GM12872 (cell line): ENCODE results near the gene GCDH.

ENCODE experiments used
- TF ChIP-seq, protein P1 (sequence below): IDR thresholded peaks from 3 replicates; pipeline ENCODE4 v1.5.1; 2011; ENCODE audit warnings: low read depth, mild to moderate bottlenecking, low read length, moderate library complexity; ENCODE audit not compliant: insufficient read depth

GCDH gene

DNA sequence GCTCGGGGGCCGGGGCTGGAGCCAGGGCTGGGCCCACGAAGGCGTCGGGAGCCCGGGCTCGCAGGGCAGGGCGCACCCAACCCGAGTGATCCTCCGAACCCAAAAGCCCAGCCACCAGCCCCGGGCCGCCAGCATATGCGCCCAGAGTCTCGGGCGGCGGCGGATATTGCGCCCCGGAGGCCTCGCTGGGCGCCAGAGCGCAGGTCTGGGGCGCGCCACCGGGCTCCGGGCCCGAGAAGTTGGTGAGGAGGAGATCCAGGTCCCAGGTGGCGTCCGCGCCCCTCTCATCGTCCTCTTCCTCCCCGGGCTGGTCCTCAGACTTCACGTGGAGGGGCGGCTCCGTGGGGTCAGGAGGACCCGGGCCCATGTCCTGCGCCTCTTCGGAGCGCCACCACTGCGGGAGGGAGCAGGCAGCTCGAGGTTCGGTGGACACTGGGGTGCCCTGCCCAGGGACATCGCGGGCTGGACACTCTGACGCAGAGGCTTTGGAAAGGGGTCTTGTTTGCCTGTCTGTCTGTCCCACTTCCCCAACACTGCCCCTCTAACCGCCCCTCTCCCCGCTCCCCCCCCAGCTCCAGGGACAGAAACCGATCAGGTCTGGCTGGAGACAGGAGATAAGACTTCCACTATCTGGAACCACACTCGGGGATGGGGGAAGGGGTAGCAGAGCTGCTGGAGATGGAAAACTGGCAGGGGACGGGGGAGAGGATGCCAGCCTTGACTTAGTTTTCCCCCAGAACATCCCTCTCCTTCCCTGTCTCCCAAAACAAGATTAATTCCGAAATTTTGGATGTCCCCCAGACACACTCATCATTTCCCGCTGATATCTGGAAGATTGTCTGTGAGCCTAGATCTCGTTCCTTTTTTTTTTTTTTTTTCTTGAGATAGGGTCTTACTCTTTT is 5.0 kb upstream of the GCDH start:
- TF ChIP-seq, protein P1, sequence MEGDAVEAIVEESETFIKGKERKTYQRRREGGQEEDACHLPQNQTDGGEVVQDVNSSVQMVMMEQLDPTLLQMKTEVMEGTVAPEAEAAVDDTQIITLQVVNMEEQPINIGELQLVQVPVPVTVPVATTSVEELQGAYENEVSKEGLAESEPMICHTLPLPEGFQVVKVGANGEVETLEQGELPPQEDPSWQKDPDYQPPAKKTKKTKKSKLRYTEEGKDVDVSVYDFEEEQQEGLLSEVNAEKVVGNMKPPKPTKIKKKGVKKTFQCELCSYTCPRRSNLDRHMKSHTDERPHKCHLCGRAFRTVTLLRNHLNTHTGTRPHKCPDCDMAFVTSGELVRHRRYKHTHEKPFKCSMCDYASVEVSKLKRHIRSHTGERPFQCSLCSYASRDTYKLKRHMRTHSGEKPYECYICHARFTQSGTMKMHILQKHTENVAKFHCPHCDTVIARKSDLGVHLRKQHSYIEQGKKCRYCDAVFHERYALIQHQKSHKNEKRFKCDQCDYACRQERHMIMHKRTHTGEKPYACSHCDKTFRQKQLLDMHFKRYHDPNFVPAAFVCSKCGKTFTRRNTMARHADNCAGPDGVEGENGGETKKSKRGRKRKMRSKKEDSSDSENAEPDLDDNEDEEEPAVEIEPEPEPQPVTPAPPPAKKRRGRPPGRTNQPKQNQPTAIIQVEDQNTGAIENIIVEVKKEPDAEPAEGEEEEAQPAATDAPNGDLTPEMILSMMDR, result no peak

DNA sequence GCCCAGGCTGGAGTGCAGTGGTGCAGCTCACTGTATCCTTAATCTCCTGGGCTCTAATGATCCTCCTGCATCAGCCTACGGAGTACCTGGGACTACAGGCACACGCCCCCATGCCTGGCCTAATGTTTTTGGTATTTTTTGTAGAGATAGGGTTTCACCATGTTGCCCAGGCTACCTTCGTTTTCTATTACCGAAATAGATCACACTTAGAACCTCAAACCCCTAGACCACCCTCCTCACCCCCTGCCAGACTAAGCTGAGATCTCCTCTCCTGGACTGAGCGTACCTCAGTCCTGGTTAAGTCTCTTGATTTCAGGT is 4.3 kb upstream of the GCDH start:
- TF ChIP-seq, protein P1, result no peak

DNA sequence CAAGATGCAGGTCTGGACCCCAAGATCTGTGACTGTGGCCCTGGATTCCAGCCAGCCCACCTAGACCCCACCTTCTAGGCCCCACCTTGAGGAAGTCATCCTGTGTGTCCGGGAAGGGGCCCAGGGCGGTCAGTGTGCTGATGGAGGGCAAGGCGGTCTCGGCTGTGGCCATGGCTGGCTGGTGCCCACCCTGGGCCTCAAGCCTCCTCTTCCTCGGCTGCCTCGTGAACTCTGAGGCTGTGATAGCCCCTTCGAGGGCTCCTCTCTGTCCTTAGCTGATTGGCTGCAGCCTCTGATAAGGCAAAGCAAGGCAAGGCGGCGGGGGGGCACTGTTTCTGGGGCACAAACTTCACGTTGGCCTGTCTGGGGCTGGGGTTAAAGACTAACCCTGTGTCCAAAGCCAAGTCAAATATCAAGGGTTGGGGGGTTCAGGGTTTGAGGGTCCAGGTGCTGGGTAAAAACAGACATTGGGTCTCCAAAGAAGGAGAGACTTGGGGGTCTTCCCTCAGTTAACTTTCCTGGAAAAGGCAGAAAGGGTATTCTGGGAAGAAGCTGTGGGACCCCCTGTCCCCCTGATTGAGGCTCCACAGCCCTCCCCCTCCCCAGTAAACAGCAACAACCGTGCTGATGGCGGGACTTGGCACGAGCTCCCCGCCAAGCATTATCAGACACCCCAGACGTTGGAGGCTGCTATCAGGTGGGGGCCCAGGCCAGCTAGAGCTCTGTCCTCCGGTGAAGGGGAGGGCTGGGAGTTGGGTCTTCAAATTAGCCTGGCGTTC is 3.8 kb upstream of the GCDH start, which contains the start of gene KLF1:
Gene KLF1 (minus strand): TSS at position 233 of the 779 bp plus-strand sequence. CDS start 61 bp downstream, at position 172.
- TF ChIP-seq, protein P1, result no peak

DNA sequence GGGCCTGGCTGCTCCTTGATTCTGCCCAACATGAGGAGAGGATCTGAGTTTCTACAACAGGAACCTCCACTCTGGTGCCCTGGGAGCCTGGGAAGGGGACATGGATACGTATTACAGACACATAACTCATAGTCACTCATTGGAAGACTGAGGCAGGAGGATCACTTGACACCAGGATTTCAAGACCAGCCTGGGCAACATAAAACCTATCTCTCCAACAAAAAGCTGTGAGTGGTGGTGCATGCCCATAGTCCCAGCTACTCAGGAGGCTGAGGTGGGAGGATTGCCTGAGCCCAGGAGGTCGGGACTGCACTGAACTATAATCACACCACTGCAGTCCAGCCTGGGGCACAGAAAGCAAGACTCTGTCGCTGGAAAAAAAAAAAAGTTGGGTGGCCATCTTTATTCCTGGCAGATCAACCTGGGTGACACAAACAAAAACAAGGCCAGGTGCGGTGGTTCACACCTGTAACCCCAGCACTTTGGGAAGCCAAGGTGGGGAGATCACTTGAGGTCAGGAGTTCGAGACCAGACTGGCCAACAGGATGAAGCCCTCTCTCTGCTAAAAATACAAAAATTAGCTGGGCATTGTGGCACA is 2.9 kb upstream of the GCDH start:
- TF ChIP-seq, protein P1, result no peak

DNA sequence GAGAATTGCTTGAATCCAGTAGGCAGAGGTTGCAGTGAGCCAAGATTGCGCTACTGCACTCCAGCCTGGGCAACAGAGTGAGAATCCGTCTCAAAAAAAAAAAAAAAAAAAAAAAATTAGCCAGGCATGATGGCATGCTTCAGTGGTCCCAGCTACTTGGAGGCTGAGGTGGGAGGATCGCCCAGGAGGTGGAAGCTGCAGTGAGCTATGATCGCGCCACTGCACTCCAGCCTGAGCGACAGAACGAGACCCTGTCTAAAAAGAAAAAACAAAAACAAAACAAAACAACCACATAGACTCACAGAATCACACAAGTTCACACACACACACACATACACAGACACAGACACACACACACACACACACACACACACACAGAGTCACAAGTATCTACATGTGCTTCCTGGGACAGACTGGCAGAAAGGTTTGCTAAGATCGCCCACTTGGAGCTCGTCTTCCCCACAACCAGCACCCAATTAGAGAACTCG is 617 bp upstream of the GCDH start:
- TF ChIP-seq, protein P1, result peak; percentile 10; the same call in 1 of the 3 replicates

DNA sequence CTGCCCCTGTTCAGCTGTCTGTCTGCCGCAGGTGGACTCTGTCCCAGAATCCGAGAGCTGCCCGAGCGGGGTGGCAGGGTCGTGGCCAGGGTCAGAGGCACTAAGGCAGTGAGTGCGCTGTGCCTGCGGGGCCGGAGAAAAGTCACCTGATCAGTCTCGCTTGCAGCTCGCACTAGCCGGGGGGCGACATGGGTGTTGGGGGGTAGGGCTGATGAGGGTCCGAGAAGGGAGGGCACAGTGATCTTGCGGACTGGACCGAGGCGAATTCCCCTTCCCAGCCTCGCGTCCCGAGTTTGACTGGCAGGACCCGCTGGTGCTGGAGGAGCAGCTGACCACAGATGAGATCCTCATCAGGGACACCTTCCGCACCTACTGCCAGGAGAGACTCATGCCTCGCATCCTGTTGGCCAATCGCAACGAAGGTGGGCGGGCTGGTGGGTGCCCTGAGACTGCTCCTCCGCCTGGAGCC is 627 bp downstream of the GCDH start:
- TF ChIP-seq, protein P1, result no peak

DNA sequence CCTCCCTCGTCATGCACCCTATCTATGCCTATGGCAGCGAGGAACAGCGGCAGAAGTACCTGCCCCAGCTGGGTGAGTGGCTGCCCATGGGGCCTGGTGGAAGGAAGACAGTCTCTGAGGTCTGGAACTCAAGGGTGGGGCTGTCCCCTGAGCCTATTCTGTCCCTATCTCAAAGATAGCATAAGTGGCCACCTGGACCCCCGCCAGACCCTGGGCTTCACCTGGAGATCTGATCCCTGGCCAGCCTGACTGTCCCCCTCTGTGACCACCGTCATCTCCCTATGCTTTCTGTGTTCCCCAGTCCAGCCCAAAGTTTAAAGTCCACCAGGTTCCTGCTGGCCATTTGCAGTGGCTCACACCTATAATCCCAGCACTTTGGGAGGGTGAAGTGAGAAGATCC is 2.6 kb downstream of the GCDH start:
- TF ChIP-seq, protein P1, result no peak
